HTR-8/SVneo (cell line): ENCODE measurements around the gene METTL6.
"Not testable (repeated sequence)": the region's sequence is repeated elsewhere in the genome, so short reads cannot be mapped to it uniquely, and the experiment has no call there.

Source experiments
- DNase-seq: peaks from one replicate; pipeline ENCODE4 v3.0.0; 2011; ENCODE audit warnings: low spot score, mixed read lengths; ENCODE audit not compliant: insufficient read length
- FAIRE-seq: peaks from 2 replicates; lab custom pipeline; 2011; peaks lifted over from hg19 to GRCh38; lab: Jason Lieb, UNC

Gene METTL6

GRCh38 chr3:15427182-15427880, at the start of gene METTL6, which contains the start of gene EAF1:
TSS of gene METTL6 (minus strand) at chr3:15427544. CDS start at chr3:15426511, 1,033 bp downstream.
TSS of gene EAF1 (plus strand) at chr3:15427598. CDS start at chr3:15427780, 182 bp downstream.
- FAIRE-seq: no peak
- peak; percentile 91 for DNase-seq

- DNase-seq: no peak
- FAIRE-seq: no peak
Observed at GRCh38 chr3:15476378-15476777, 49.0 kb upstream of the METTL6 start.

GRCh38 chr3:15475161-15475560, 47.8 kb upstream of the METTL6 start:
- no peak for DNase-seq
- no peak for FAIRE-seq

GRCh38 chr3:15471861-15472260, 44.5 kb upstream of the METTL6 start:
- FAIRE-seq (no peak), DNase-seq (no peak)

- no peak for FAIRE-seq
- no peak for DNase-seq
Observed at GRCh38 chr3:15470849-15471248, 43.5 kb upstream of the METTL6 start.

- FAIRE-seq (no peak), DNase-seq (no peak)
Observed at GRCh38 chr3:15470261-15470660, 42.9 kb upstream of the METTL6 start.

- FAIRE-seq (no peak), DNase-seq (no peak)
Observed at GRCh38 chr3:15467227-15468181, 40.2 kb upstream of the METTL6 start.

- FAIRE-seq (no peak), DNase-seq (no peak)
Observed at GRCh38 chr3:15465876-15466585, 38.7 kb upstream of the METTL6 start.

- FAIRE-seq: no peak
Observed at GRCh38 chr3:15462451-15462850, 35.1 kb upstream of the METTL6 start.

GRCh38 chr3:15460891-15461531, 33.7 kb upstream of the METTL6 start:
- FAIRE-seq (no peak), DNase-seq (peak; percentile 10)

More at GRCh38 chr3:15462451-15462850, 35.1 kb upstream of the METTL6 start:
- DNase-seq: no peak

- no peak for FAIRE-seq
- no peak for DNase-seq
Observed at GRCh38 chr3:15458212-15458780, 31.0 kb upstream of the METTL6 start.

- not testable (repeated sequence) for DNase-seq, FAIRE-seq
Observed at GRCh38 chr3:15456915-15457314, 29.6 kb upstream of the METTL6 start.

- no peak for DNase-seq
- no peak for FAIRE-seq
Observed at GRCh38 chr3:15456321-15456720, 29.0 kb upstream of the METTL6 start.

GRCh38 chr3:15455756-15456155, 28.4 kb upstream of the METTL6 start:
- DNase-seq: no peak
- no peak for FAIRE-seq

- DNase-seq (no peak), FAIRE-seq (no peak)
Observed at GRCh38 chr3:15454965-15455364, 27.6 kb upstream of the METTL6 start.

- no peak for FAIRE-seq
- no peak for DNase-seq
Observed at GRCh38 chr3:15453991-15454625, 26.8 kb upstream of the METTL6 start.

- peak; percentile 9 for FAIRE-seq
- DNase-seq: no peak
Observed at GRCh38 chr3:15453501-15453900, 26.2 kb upstream of the METTL6 start.

- no peak for FAIRE-seq
- no peak for DNase-seq
Observed at GRCh38 chr3:15452961-15453360, 25.6 kb upstream of the METTL6 start.

- no peak for DNase-seq
- FAIRE-seq: no peak
Observed at GRCh38 chr3:15452156-15452555, 24.8 kb upstream of the METTL6 start.
